GM18505 (cell line): Measurements from ENCODE around the gene SFT2D2.

Experiments used
- ATAC-seq: cut with Tn5 transposase; IDR thresholded peaks from one replicate; pipeline ENCODE4 v1.9.1; 2021; ENCODE audit not compliant: unreplicated experiment
- POLR2A ChIP-seq: IDR thresholded peaks from 4 replicates; pipeline ENCODE4 v1.6.1; 2011; ENCODE audit warnings: borderline replicate concordance; ENCODE audit not compliant: insufficient read depth, insufficient read length; ENCODE audit errors: extremely low read depth

Gene SFT2D2

GRCh38 chr1:168295411-168296114 is 69.8 kb downstream of the SFT2D2 start:
- TF ChIP-seq POLR2A: no peak
- no peak for ATAC-seq

- TF ChIP-seq POLR2A: no peak
- no peak for ATAC-seq
These were observed 71.4 kb downstream of the SFT2D2 start for GRCh38 chr1:168297019-168297730.

- no peak for ATAC-seq
- TF ChIP-seq POLR2A: no peak
These were observed 72.6 kb downstream of the SFT2D2 start for GRCh38 chr1:168298446-168298845.

DNA sequence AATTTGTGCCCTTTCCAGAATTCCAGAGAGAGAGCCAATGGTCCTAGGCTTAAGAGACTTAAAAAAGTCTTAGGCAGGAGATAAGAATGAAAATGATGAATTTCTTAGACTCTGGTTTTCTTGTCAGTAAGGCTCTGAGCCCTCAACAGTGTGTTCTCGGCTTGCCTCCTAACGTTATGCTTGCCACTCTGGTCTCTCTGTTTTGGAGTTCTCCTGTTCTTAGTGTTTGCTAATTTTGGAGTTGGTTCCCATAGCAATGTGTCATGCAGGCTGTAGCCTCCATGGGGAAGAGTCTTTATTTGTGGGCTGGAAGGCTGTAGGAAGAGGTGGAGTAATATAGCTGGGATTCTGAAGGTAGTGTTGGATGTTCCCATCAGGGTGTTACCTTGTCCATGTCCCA is 74.8 kb downstream of the SFT2D2 start:
- TF ChIP-seq POLR2A: no peak
- no peak for ATAC-seq

- TF ChIP-seq POLR2A: no peak
- ATAC-seq: no peak
These were observed 76.0 kb downstream of the SFT2D2 start for GRCh38 chr1:168301664-168302320.
